H9 (cell line): ENCODE data around the gene BFSP2. TPM values are rescaled to one million over a fixed set of nuclear protein-coding genes. Genes with fewer than 3 reads are reported as not detected.

Experiments used
- DNase-seq: peaks from one replicate; pipeline ENCODE4 v3.0.0-alpha.2; 2017
- H2AFZ ChIP-seq: one replicate; pipeline ENCODE4 v1.6.1; 2013; ENCODE audit warnings: mild to moderate bottlenecking, low read length, control low read depth, moderate library complexity
- H2AK5ac ChIP-seq: 2 replicates; pipeline ENCODE4 v1.6.1; 2013; ENCODE audit warnings: low read length, control low read depth, mixed read lengths; ENCODE audit not compliant: insufficient read length
- H2BK120ac ChIP-seq: one replicate; pipeline ENCODE4 v1.6.1; 2013; ENCODE audit warnings: low read depth, mild to moderate bottlenecking, low read length, control low read depth, inconsistent platforms; ENCODE audit not compliant: poor library complexity, severe bottlenecking
- H2BK12ac ChIP-seq: 2 replicates; pipeline ENCODE4 v1.6.1; 2013; ENCODE audit warnings: low read length, control low read depth, mixed read lengths, low read depth; ENCODE audit not compliant: insufficient read length
- H2BK15ac ChIP-seq: 2 replicates; pipeline ENCODE4 v1.6.1; 2013; ENCODE audit warnings: low read depth, low read length, control low read depth
- H2BK20ac ChIP-seq: one replicate; pipeline ENCODE4 v1.6.1; 2013; ENCODE audit warnings: low read depth, mild to moderate bottlenecking, low read length, control low read depth, inconsistent platforms; ENCODE audit not compliant: poor library complexity, severe bottlenecking
- H2BK5ac ChIP-seq: 2 replicates; pipeline ENCODE4 v1.6.1; 2013; ENCODE audit warnings: low read length, control low read depth, mixed read lengths; ENCODE audit not compliant: insufficient read length
- H3K14ac ChIP-seq: 2 replicates; pipeline ENCODE4 v1.6.1; 2013; ENCODE audit warnings: low read length, control low read depth; ENCODE audit not compliant: insufficient read depth
- H3K18ac ChIP-seq: 2 replicates; pipeline ENCODE4 v1.6.1; 2013; ENCODE audit warnings: low read depth, mild to moderate bottlenecking, mixed read lengths, low read length, control low read depth; ENCODE audit not compliant: insufficient read length
- H3K23ac ChIP-seq: 2 replicates; pipeline ENCODE4 v1.6.1; 2013; ENCODE audit warnings: low read length, control low read depth, mixed read lengths, low read depth; ENCODE audit not compliant: insufficient read length
- H3K23me2 ChIP-seq: 2 replicates; pipeline ENCODE4 v1.6.1; 2013; ENCODE audit warnings: low read depth, mild to moderate bottlenecking, mixed read lengths, low read length, control low read depth; ENCODE audit not compliant: insufficient read length, poor library complexity, severe bottlenecking
- H3K27ac ChIP-seq: 2 replicates; pipeline ENCODE4 v1.5.1; 2013; ENCODE audit warnings: low read length, control low read depth, mixed read lengths, low read depth; ENCODE audit not compliant: insufficient read length
- H3K27me3 ChIP-seq: 2 replicates; pipeline ENCODE4 v1.6.1; 2013; ENCODE audit warnings: low read length, control low read depth, inconsistent platforms; ENCODE audit not compliant: insufficient read depth
- H3K4ac ChIP-seq: 2 replicates; pipeline ENCODE4 v1.6.1; 2013; ENCODE audit warnings: low read depth, mild to moderate bottlenecking, control low read depth, inconsistent platforms, low read length, moderate library complexity
- H3K4me1 ChIP-seq: 2 replicates; pipeline ENCODE4 v1.6.1; 2013; ENCODE audit warnings: low read length, control low read depth, inconsistent platforms; ENCODE audit not compliant: insufficient read depth
- H3K4me2 ChIP-seq: 2 replicates; pipeline ENCODE4 v1.6.1; 2013; ENCODE audit warnings: low read length, control low read depth, mixed read lengths; ENCODE audit not compliant: insufficient read length, insufficient read depth
- H3K56ac ChIP-seq: 2 replicates; pipeline ENCODE4 v1.6.1; 2013; ENCODE audit warnings: low read depth, mild to moderate bottlenecking, mixed read lengths, low read length, control low read depth; ENCODE audit not compliant: insufficient read length
- H3K79me1 ChIP-seq: 2 replicates; pipeline ENCODE4 v1.6.1; 2013; ENCODE audit warnings: low read depth, mild to moderate bottlenecking, moderate library complexity, low read length, control low read depth, inconsistent platforms; ENCODE audit not compliant: insufficient read depth, poor library complexity, severe bottlenecking
- H3K79me2 ChIP-seq: 2 replicates; pipeline ENCODE4 v1.6.1; 2013; ENCODE audit warnings: low read length, control low read depth, inconsistent platforms; ENCODE audit not compliant: insufficient read depth
- H3K9ac ChIP-seq: 2 replicates; pipeline ENCODE4 v1.6.1; 2013; ENCODE audit warnings: low read length, control low read depth, mixed read lengths; ENCODE audit not compliant: insufficient read length; ENCODE audit errors: extremely low read depth
- H3K9me3 ChIP-seq: one replicate; pipeline ENCODE4 v1.6.1; 2013; ENCODE audit warnings: low read depth, low read length, inconsistent platforms; ENCODE audit not compliant: control insufficient read depth
- H3T11ph ChIP-seq: one replicate; pipeline ENCODE4 v1.6.1; 2013; ENCODE audit warnings: mild to moderate bottlenecking, low read length, control low read depth, inconsistent platforms
- H4K20me1 ChIP-seq: one replicate; pipeline ENCODE4 v1.6.1; 2013; ENCODE audit not compliant: control insufficient read depth, insufficient read length, insufficient read depth
- H4K5ac ChIP-seq: 2 replicates; pipeline ENCODE4 v1.6.1; 2013; ENCODE audit warnings: low read depth, mild to moderate bottlenecking, mixed read lengths, low read length, control low read depth; ENCODE audit not compliant: insufficient read length
- H4K8ac ChIP-seq: replicated peaks from 2 replicates; pipeline ENCODE4 v1.6.1; 2013; ENCODE audit warnings: low read length, control low read depth, mixed read lengths, low read depth; ENCODE audit not compliant: insufficient read length
- H4K91ac ChIP-seq: 2 replicates; pipeline ENCODE4 v1.6.1; 2013; ENCODE audit warnings: low read depth, mild to moderate bottlenecking, moderate library complexity, mixed read lengths, low read length, control low read depth; ENCODE audit not compliant: insufficient read length
- H3K27ac Mint-ChIP-seq, 3 experiments: 2 replicates in 2 of 3; 3 replicates in 1 of 3; pipeline ENCODE4 v1.8.0; 2020 to 2021; ENCODE audit warnings: mixed read lengths in 3 of 3, mild to moderate bottlenecking in 1 of 3, moderate library complexity in 1 of 3
- H3K27me3 Mint-ChIP-seq: 2 replicates; pipeline ENCODE4 v1.8.0; 2021; ENCODE audit warnings: low read depth, mild to moderate bottlenecking, moderate library complexity, mixed read lengths
- H3K36me3 Mint-ChIP-seq, 3 experiments: 2 replicates in 2 of 3; 3 replicates in 1 of 3; pipeline ENCODE4 v1.8.0; 2020 to 2021; ENCODE audit warnings: low read depth in 3 of 3, mixed read lengths in 3 of 3; ENCODE audit not compliant: insufficient read depth in 1 of 3
- H3K4me1 Mint-ChIP-seq, 2 experiments: 2 replicates each; pipeline ENCODE4 v1.8.0; 2020; ENCODE audit warnings: mixed read lengths in 2 of 2
- H3K4me3 Mint-ChIP-seq, 2 experiments: 2 replicates in 1 of 2; 3 replicates in 1 of 2; pipeline ENCODE4 v1.8.0; 2020 to 2021; ENCODE audit warnings: mild to moderate bottlenecking in 2 of 2, mixed read lengths in 2 of 2, moderate library complexity in 1 of 2
- H3K9me3 Mint-ChIP-seq, 2 experiments: 2 replicates in 1 of 2; 3 replicates in 1 of 2; pipeline ENCODE4 v1.8.0; 2020; ENCODE audit warnings: mild to moderate bottlenecking in 2 of 2, mixed read lengths in 2 of 2, moderate library complexity in 1 of 2
- CTCF ChIP-seq: fragments of 200-600 bp; sonication (generic); conservative IDR thresholded peaks from 3 replicates; pipeline ENCODE4 v1.8.0; 2021; ENCODE audit warnings: antibody characterized with exemption, mild to moderate bottlenecking
- WGBS: extraction: QIAGEN DNeasy Blood & Tissue Kit; methylation state at CpG from one replicate; pipeline ENCODE4 v1.1.7; 2013; ENCODE audit warnings: missing lambda C conversion rate, low lambda C conversion rate, mixed read lengths; ENCODE audit not compliant: insufficient read length; ENCODE audit errors: extremely low coverage; 5-methylcytosine and 5-hydroxymethylcytosine counted together
- total RNA-seq: library from RNA; stranded (reverse); gene quantifications from 2 replicates; pipeline ENCODE4 v1.2.1, GENCODE V29; 2021

Gene BFSP2
- total RNA-seq, 1 experiment from 2014 or later, result not detected

DNA sequence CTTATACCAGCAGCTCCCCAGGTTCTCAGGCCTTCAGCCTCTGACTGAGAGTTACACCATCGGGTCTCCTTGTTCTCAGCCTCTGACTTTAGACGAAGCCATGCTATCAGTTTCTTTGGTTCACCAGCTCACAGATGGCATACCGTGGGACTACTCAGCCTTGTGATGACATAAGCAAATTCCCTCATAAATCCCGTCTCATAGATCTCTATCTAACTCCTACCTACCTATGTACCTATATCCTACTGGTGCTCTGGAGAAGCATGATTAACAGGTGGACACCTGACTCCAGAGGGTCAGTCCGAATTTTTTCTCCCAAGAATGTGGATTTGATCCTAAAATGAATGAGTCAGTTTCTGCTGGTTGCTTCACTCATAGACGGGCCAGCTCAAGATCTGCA lies 114.6 kb downstream of the BFSP2 start:
- no peak for DNase-seq
- Histone ChIP-seq H3K9me3 (no peaks in the 10 kb centered on the region), H3K14ac (no peak overlapping the region; the same call in 1 of the 2 replicates), H3T11ph (no peak overlapping the region), H3K9ac (no peak overlapping the region), H2BK15ac (no peak overlapping the region), H2BK20ac (no peak overlapping the region), H3K27me3 (no peaks in the 10 kb centered on the region), H3K79me1 (no peaks in the 10 kb centered on the region), H3K56ac (no peak overlapping the region), H3K23me2 (no peaks in the 10 kb centered on the region), H3K18ac (no peak overlapping the region), H3K4me2 (no peak overlapping the region), H2AK5ac (no peak overlapping the region), H3K4ac (no peak overlapping the region), H3K4me1 (no peaks in the 10 kb centered on the region), H4K5ac (no peak overlapping the region), H2BK12ac (no peak overlapping the region), H4K8ac (no peak overlapping the region), H4K20me1 (no peaks in the 10 kb centered on the region), H4K91ac (no peak overlapping the region), H2AFZ (no peak overlapping the region), H3K27ac (no peak overlapping the region), H3K23ac (no peak overlapping the region), H2BK120ac (no peak overlapping the region), H3K79me2 (no peaks in the 10 kb centered on the region), H2BK5ac (no peak overlapping the region)
- Mint-ChIP-seq H3K4me1 (no peaks in the 10 kb centered on the region), H3K9me3 (no peaks in the 10 kb centered on the region), H3K4me3 (no peak overlapping the region), H3K27ac (no peak overlapping the region), H3K36me3 (no peaks in the 10 kb centered on the region), H3K27me3 (no peaks in the 10 kb centered on the region)
- TF ChIP-seq CTCF, result no peak
- WGBS, result no CpG with 5 or more reads among the region's 6 CpGs
